Stimulated activated CD4-positive, alpha-beta T cell treated with anti-CD3 and anti-CD28 coated beads, Interleukin-12 subunit alpha, Interleukin-12 subunit beta, amount 100 ng/mL, for 48 hours (primary cell): ENCODE measurements around the gene RNF6.
"Not testable (repeated sequence)": the region's sequence is repeated elsewhere in the genome, so short reads cannot be mapped to it uniquely, and the experiment has no call there.

Experiments
- DNase-seq, 3 donors: peaks; one replicate each; pipeline ENCODE4 v3.0.0-alpha.2; 2020; ENCODE audit warnings: low read depth in 2 of 3, low spot score in 1 of 3

RNF6 gene

DNA sequence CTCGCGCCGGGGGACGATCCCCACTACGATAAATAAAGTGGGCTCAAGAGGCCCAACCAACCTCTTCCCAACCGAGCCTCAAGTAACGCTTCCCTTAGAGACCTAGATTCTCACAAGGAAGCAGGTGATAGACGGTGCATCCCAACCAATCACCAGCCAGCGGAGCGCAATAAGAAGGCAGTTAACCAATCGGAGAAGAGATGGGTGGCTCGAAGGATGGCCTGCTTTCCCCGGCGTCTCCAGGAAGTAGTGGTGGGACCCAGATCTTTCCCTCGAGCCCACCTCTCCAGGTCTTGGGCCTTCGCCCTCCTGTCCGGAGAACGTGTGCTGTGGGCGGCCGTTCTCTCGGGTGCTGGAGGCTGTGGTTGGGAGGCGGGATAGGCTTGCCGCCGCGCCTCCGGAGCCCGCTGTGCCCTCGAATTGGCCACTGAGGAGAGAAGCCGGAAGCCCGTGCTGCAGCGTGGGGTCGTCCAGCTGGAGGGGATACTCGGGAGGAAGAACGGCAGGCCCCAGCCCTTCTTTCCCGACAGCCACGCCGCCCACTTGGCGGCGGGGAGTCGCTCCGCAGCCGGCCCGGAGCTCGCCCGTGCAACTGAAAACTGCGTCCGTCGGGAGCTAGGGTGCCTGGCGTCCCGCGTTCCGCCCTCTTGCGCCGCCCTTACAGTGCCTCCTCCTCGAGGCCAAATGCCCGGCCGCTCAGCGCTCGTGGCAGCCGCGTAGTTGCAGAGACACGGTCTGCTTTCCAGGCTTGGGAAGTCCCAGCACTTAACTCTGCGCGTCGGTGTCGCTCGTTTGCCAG lies at the start of gene RNF6:
TSS of gene RNF6 (minus strand) at position 594 of the 799 bp plus-strand sequence. CDS start 2,665 bp downstream, outside the sequence.
- DNase-seq = peak; percentile 77 to 83 (median 78)

DNA sequence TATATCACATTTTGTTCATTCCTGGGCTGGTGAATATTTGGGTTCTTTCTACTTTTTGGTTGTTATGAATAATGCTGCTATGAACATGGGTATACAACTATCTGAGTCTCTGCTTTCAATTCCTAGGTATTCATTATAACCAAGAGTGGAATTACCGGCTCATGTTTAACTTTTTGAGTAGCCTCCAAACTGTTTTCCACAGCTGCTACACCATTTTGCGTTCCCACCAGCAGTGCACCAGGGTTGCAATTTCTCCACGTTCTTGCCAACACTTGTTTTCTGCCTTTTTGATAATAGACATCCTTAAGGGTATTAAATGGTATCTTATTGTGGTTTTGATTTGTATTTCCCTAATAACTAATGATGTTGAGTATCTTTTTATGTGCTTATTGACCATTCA lies 48.6 kb upstream of the RNF6 start:
- DNase-seq = no peak

DNA sequence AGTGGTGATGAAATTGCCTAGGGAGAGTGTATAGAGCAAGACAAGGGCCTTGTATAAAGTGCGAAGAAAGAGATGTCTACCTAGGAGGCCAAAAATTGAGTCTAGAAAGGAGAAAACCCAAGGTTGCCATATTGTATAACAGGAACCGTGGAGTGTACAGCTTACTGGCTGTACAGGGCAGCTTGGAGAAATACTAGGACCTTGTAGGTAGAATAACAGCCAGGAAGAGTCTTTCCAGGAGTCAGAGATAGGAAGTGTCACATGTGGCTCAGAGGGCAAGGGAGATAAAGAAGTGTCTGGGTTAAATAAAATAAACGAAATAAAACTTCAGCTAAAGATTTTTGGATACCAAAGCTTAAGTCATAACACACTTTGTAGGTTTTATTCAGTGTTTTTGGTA lies 44.2 kb upstream of the RNF6 start:
- DNase-seq = no peak

DNA sequence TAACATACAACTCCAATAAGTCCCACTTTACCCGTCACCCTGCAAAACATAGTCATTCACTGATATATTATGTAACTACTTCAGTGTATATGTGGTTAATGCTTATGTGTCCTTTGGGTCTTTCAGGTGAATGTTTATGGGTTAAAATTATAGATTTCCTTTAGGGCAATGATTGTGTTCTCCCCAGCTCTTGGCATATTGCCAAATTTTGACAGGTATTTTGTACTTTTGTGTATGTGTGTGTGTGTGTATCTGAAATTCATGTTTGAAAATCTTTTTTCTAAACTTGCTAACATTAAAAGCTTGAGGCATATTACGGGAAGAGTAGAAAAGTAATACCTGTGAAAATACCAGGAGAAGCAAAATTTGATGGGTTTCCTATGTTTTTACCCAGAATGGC lies 40.0 kb upstream of the RNF6 start:
- no peak for DNase-seq

DNA sequence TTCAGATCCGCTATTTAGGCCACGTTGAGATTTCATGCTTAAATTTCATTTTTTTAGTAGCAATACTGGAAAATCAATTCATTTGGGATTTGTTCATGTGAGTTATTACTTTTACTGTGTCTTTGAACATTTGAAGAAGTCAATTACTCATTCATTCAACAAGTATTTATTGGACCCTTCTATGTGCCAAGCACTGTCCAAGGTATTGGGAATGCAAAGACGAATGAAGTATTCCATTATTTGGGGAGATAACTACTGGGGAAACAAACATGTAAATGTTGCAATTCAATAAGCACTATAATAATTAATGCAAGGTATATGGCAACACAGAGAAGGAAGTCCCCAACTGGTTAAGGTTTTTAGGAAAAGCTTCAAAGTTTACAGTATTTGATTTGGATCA lies 37.5 kb upstream of the RNF6 start:
- DNase-seq = no peak

DNA sequence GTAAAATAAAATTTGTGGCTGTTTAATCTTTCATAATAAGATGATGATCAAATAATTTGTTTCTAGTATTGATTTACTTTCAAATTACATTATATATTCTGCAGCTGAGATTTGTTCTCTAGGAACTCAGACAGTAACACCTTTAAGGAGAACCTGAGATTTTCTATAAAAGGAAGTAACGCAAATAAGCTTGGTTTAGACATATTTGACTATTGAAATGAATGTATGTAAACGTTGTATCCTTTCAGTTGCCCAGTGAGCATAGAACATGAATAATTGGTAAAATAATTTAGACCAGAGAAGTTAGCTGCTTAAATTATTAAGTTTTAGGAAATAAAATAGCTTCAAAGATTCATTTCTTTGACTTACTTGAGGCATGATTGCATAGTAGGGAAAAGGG lies 34.9 kb upstream of the RNF6 start:
- no peak for DNase-seq

DNA sequence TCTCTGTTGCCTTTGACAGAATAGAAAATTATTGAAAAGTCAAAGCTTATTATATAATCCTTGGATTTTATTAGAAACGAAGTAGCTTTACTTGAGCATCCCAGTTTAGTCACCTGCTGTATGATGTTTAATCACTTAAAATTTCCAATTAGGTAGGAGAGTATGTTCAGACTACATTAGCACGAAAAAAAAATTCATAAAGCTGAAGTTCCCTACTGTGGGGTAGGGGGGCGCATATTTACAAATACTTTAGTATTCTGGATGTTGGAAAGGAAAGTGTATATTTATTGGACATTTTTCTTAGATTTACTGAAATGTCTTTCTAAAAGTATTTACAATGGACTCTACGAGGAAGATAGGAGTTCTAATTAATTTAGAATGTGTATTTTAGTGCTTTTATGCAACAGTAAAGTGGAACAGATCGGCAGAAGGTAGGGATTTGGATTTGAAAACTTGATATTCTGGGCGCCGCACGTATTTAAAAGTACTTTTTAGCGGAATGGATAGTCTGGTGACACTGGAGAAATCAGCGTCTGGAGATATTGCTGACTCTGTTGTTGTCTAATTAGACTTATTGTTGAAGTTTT lies 33.7 kb upstream of the RNF6 start:
- DNase-seq = no peak

DNA sequence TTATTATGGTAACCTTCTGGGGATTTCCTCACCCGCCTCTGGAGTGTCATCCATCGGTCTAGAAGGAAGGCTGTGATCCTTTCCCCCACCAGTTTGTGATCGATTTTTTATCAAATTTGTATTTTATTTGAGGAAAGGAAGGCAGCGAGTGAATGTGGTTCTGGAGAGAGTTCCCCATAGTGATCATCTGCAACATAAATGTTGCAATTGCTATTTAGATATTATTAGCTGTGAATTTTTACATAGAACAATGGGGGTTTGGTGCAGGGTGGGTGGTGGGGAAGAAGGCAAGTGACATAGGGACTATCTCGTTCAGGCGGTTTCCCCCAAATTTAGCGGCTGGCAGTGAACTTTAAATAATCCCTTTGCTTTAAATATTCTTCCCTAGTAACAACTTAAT lies 33.0 kb upstream of the RNF6 start:
- DNase-seq = no peak

DNA sequence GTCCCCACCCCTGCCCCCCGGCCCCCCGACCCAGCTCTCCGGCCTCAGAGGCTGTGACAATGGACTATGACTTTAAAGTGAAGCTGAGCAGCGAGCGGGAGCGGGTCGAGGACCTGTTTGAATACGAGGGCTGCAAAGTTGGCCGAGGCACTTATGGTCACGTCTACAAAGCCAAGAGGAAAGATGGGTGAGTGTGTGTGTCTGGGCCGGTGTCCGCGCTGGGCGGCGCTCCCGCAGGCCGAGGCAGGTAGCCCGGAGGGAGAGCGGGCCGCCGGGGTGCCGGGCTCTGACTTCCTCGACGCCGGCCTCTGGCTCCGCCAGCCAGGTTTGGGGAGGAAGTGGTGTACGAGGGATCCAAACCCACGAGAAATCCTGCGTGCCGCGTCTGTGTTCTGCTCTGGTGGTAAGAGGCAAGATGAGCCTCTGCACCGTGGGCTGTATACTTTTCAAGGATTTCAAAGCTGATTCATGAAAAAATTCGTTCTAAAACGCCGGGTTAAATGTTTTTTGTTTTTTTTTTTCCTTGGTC lies 32.5 kb upstream of the RNF6 start:
- DNase-seq = peak; percentile 25 to 33 (median 26)

DNA sequence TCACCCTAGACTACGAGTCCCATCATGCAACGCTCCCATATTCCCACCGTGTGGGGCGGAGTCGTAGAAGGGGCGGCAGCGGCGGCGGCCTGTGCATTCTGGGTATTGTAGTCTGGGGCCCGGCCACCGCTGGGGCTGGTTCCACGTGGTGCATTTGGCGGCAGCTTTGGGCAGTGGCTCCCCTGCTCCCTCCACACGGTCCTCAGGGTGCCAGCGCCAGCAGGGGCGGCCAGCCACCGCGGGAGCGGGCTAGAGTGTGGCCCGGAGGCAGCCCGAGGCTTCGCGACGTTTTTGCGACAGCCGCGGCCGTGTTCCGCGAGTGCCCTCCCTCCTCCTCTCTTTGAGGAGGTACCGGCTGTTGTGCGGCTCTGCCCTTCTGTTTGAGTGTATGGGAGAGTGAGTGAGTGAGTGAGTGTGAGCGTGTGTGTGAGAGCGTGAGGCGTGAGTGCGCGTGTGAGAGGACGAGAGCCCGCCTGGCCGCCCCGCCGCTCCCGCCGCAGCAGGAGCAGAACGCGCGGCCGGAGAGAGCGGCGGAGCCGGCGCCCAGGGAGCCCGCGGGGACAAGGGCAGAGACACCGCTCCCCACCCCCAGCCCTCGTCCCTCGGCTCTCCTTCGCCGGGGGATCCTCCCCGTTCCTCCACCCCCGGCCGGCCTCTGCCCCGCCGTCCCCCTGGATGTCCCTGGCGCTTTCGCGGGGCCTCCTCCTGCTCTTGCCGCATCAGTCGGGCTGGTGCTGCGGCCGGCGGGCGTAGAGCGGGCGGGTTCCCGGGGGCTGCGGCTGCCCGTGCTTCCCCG lies 31.9 kb upstream of the RNF6 start, which contains the start of gene CDK8:
TSS of gene CDK8 (plus strand) at position 343 of the 796 bp plus-strand sequence. CDS start 513 bp downstream, outside the sequence.
- DNase-seq = peak; percentile 73 to 84 (median 82)

DNA sequence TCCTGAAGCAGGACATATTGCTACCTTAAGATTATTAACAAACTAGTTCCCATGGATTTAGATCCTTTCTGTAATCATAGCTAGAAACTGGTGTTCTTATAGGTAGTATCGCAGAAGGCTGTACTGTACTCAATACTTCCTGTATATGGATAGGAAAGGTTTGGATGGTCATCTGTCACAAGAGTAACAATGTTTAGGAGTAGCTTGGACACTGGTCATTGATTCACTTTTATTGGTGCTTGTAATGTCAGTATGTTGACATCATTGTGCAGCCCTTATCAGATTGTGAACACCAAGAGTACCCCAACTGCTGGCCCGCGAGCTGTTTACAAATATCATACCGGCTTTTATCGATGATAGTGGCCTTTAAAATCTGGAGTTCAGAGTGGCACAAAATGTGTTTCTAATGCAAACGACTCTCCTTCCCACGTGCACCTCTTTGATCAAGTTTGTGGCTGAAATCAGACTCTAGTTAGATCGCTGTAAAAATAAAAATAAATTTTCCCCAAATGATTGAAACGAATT lies 31.2 kb upstream of the RNF6 start:
- no peak for DNase-seq

DNA sequence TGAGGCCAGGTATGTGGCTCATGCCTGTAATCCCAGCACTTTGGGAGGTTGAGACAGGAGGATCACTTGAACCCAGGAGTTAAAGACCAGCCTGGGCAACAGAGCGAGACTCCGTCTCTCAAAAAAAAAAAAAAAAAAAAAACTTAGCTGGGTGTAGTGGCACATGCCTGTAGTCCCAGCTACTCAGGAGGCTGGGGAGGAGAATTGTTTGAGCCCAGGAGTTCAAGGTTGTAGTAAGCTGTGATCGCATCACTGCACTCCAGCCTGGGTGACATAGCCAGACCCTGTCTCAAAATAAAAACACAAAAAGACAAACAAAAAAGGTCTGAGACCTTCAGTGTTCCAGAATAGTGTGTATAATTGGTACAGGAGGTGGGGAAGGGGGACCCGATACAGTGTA lies 29.9 kb upstream of the RNF6 start:
- DNase-seq = not testable (repeated sequence)

DNA sequence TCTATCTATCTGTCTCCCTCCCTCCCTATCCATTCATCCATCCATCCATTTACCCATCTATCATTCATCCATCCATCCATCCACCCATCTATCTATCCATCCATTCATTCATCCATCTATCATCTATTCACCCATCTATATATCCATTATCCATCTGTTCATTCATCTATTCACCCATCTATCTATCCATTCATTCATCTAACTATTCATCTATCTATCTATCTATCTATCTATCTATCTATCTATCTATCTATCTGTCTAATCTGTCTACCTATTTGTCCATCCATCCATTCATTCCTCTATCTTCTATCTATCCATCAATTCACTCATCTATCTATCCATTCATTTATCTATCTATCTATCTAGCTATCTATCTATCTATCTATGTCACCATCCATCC lies 27.4 kb upstream of the RNF6 start:
- no peak for DNase-seq

DNA sequence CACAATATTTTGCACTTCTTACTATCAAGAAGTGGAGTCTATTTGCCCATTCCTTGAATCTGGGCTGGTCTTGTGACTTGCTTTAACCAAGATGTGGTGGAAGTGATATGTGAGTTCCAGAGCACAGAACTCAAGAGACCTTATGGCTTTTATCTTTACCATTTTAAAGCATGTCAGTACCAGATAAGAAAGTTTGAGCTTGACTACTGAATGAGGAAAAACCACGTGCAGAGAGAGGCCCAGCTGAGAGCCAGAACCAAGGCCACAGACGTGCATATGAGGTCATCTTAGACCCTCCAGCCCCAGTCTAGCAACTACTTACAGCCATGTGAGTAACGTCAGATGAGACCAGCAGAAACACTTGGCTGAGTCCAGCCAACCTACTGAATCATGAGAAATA lies 25.5 kb upstream of the RNF6 start:
- no peak for DNase-seq

DNA sequence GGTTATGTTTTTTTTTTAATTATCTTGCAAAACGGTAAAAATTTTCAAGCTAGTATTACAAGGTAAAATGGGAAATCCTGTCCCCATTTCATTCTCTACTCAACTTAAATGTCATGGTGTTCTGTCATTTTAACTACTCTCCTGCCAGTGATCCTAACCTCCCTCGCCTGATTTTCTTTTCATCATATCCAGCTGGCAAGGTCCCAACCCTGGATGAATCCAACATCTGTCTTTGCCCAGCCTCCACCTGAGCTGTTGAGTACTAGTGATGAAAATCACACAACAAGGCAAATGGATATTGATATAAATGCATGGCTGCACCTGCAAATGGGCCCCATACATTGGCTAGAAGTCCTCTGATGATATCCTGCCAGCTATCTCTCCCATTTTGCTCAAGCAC lies 24.9 kb upstream of the RNF6 start:
- DNase-seq = no peak

DNA sequence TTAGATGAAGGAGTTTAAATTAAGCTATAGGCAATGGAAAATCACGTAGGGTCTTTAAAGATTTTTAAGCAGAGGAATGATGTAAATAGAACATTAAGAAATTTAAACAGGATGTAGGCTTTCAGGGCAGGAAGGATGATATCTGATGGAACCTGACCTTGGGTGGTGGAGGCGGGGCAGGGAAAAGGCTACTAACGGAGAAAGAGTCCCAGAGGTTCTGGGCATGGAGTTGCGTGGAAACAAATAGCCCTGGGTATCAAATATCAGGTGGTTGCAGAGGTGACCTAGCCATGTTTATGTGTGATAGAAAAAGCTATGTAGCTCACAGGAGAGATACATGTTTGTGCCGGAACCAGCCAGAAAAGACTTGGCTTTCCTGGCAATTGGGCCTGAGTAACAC lies 24.0 kb upstream of the RNF6 start:
- DNase-seq = no peak

DNA sequence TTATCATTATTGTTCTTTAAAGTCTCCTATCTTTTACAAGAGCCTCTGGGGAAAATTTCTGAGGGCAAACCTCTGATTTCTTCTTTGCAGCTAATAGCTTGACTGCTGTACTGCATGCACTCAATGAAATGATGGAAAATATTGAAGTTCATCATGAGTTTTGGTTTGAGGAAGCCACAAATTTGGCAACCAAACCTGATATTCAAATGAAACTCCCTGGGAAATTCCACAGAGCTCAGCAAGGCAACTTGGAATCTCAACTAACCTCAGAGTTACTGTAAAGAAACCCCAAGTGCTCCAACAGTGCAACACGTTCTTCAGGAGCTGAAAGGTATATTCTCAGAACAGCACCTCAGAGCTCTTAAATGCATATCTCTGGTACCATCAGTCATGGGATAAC lies 14.2 kb upstream of the RNF6 start:
- no peak for DNase-seq

DNA sequence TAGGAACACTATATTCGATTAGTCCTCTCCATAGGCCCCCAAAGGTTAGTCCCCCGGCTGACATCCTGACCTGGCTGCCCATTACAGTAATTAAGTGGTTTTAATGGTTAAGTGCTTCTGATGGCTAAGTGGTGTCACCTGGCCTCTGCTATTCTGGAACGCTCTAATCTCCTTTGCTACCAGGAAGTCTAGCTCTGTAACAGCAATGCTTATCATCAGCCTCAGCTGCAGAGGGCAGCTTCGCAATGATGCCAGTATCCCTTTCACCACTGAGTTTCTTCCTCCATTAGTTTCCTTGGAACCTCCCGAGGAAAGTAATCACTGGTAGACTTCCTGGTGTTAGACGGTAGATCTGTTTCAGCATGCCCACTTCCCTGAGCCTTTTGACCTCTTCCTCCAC lies 8.6 kb upstream of the RNF6 start:
- no peak for DNase-seq

DNA sequence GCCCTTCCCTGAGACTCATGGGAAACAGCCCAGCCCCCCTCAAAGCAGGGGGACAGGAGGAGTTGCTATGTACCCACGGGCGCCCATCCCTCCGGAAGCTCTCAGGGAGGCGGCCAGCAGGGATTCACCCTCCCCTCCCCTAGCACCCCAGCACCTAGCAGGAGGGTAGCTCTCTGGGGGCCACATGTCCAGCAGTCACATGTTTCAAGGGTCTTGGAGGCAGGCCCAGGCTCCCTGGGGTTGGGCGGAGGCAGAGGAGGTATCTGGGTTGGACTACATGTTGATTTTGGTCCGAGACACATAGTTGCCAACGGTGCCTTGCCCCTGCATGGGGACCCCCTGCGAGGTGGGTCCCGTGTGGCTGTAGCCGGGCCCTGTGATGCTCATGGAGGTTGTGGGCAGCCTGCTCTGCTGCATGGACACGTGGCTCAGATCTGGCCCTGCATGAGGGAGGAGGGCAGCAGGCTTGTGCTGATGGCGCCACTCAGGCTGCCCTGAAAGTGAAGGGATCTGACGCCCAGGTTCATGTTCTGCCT lies 7.0 kb upstream of the RNF6 start:
- DNase-seq = no peak

DNA sequence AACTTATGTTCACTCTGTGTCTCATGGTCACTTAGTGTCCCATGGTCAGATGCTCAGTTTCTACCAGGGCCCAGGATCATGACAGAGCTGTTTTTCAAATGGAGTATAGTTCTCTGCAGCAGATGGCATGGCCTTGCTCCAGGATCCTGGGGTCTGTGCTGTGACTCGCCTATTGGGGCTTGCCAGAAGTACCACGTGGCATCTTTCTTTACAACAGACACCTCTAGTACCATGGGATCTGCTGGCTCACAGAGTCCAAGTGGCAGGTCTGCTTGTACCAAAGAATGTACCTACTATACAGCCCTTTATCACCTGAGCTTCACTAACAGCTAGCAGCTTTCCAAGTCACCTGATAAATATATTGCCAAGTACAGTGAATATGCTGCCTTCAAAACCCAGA lies 6.0 kb upstream of the RNF6 start:
- DNase-seq = no peak
